ENCODE results near the gene OR2B6. TPM values are rescaled to one million over a fixed set of nuclear protein-coding genes. Genes with fewer than 3 reads are reported as not detected.

OR2B6 gene
- total RNA-seq, 1 donor from 2014 or later, result not detected

DNA sequence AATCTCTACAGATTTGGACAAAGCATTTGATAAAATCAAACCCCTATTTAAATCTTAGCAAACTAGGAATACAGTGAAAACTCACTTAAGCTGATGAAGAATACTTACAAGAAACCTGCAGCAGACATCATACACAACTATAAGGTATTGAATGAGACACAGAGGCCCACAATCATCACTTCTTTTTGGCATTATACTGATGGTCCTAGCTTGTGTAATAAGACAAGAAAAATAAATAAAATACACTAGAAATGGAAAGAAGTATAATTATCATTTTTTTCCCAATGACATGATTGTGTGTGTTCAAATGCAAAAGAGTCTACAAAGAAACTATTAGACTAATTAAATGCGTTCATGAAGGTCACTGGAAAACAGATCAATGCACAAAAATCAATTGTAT lies 8.8 kb upstream of the OR2B6 start:
- H3K36me3 ChIP-seq (ENCODE audit: control insufficient read depth in 3 of 3, insufficient read depth in 3 of 3, low read length in 3 of 3), result no peaks in the 10 kb centered on the region
- H3K4me3 ChIP-seq (ENCODE audit: low read length in 3 of 3), result no peak overlapping the region
- H3K4me1 ChIP-seq (ENCODE audit: control insufficient read depth in 3 of 3, insufficient read depth in 3 of 3, low read length in 3 of 3), result no peaks in the 10 kb centered on the region
- no peak overlapping the region for H3K9ac ChIP-seq (ENCODE audit: low read depth in 1 of 3, low read length in 3 of 3)
- H3K9me3 ChIP-seq (ENCODE audit: control insufficient read depth in 3 of 3, low read length in 3 of 3), result peaks cover 0 to 2% (median 0%) of the 10 kb centered on the region in 3 donors
- no peaks in the 10 kb centered on the region for H3K27me3 ChIP-seq (ENCODE audit: control insufficient read depth in 3 of 3, insufficient read depth in 3 of 3, low read length in 3 of 3)
- H3K27ac ChIP-seq (ENCODE audit: low read depth, low read length), result no peak overlapping the region

DNA sequence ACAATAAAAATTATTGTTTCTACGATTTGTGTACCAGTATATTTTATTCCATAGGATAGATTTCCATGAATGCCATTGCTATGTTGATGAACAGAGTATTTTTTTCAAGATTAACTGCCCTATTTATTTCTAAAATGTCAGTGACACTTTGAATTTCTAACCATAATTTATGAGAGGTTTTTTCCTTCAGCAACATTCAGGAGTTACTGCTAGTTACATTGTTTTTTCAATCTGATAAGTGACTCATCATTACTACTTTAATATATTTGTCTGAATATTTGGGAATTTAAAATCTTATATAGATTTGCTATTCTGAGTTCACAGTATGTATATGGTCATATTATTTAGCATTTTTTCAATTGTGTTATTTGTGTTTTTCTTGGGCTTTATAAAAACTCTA lies 6.0 kb upstream of the OR2B6 start:
- H3K4me3 ChIP-seq (ENCODE audit: low read length in 3 of 3), result no peak overlapping the region
- H3K9me3 ChIP-seq (ENCODE audit: control insufficient read depth in 3 of 3, low read length in 3 of 3), result no peaks in the 10 kb centered on the region
- H3K36me3 ChIP-seq (ENCODE audit: control insufficient read depth in 3 of 3, insufficient read depth in 3 of 3, low read length in 3 of 3), result no peaks in the 10 kb centered on the region
- no peaks in the 10 kb centered on the region for H3K27me3 ChIP-seq (ENCODE audit: control insufficient read depth in 3 of 3, insufficient read depth in 3 of 3, low read length in 3 of 3)
- H3K9ac ChIP-seq (ENCODE audit: low read depth in 1 of 3, low read length in 3 of 3), result no peak overlapping the region
- no peak overlapping the region for H3K27ac ChIP-seq (ENCODE audit: low read depth, low read length)
- H3K4me1 ChIP-seq (ENCODE audit: control insufficient read depth in 3 of 3, insufficient read depth in 3 of 3, low read length in 3 of 3), result no peaks in the 10 kb centered on the region

DNA sequence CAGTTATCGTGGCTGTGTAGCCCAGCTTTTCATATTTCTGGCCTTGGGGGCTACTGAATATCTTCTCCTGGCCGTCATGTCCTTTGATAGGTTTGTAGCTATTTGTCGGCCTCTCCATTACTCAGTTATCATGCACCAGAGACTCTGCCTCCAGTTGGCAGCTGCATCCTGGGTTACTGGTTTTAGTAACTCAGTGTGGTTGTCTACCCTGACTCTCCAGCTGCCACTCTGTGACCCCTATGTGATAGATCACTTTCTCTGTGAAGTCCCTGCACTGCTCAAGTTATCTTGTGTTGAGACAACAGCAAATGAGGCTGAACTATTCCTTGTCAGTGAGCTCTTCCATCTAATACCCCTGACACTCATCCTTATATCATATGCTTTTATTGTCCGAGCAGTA lies 475 bp downstream of the OR2B6 start:
- no peak overlapping the region for H3K27ac ChIP-seq (ENCODE audit: low read depth, low read length)
- H3K36me3 ChIP-seq (ENCODE audit: control insufficient read depth in 3 of 3, insufficient read depth in 3 of 3, low read length in 3 of 3), result no peaks in the 10 kb centered on the region
- H3K27me3 ChIP-seq (ENCODE audit: control insufficient read depth in 3 of 3, insufficient read depth in 3 of 3, low read length in 3 of 3), result peaks cover 0 to 3% (median 0%) of the 10 kb centered on the region in 3 donors

DNA sequence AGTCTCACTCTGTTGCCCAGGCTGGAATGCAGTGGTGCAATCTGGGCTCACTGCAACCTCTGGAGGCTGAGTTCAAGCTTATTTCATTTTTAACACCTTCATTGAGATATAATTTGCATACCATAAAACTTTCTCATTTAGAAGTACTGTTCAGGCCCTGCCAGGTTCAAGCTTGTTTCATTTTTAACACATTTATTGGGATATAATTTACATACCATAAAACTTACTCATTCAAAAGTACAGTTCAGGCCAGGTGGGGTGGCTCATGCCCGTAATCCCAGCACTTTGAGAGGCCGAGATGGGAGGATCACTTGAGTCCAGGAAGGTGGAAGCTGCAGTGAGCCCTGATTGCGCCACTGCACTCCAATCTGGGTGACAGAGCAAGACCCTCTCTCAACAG lies 5.5 kb downstream of the OR2B6 start:
- no peak overlapping the region for H3K4me3 ChIP-seq (ENCODE audit: low read length in 3 of 3)
- no peaks in the 10 kb centered on the region for H3K36me3 ChIP-seq (ENCODE audit: control insufficient read depth in 3 of 3, insufficient read depth in 3 of 3, low read length in 3 of 3)
- no peak overlapping the region for H3K27ac ChIP-seq (ENCODE audit: low read depth, low read length)
- no peaks in the 10 kb centered on the region for H3K27me3 ChIP-seq (ENCODE audit: control insufficient read depth in 3 of 3, insufficient read depth in 3 of 3, low read length in 3 of 3)
- no peaks in the 10 kb centered on the region for H3K4me1 ChIP-seq (ENCODE audit: control insufficient read depth in 3 of 3, insufficient read depth in 3 of 3, low read length in 3 of 3)
- H3K9ac ChIP-seq (ENCODE audit: low read depth in 1 of 3, low read length in 3 of 3), result no peak overlapping the region
- peaks cover 0 to 4% (median 0%) of the 10 kb centered on the region in 3 donors for H3K9me3 ChIP-seq (ENCODE audit: control insufficient read depth in 3 of 3, low read length in 3 of 3)

More for the DNA sequence above, 475 bp downstream of the OR2B6 start:
- Histone ChIP-seq H3K9me3 (ENCODE audit: control insufficient read depth in 3 of 3, low read length in 3 of 3) (no peaks in the 10 kb centered on the region), H3K4me1 (ENCODE audit: control insufficient read depth in 3 of 3, insufficient read depth in 3 of 3, low read length in 3 of 3) (no peaks in the 10 kb centered on the region), H3K9ac (ENCODE audit: low read depth in 1 of 3, low read length in 3 of 3) (no peak overlapping the region), H3K4me3 (ENCODE audit: low read length in 3 of 3) (no peak overlapping the region)

DNA sequence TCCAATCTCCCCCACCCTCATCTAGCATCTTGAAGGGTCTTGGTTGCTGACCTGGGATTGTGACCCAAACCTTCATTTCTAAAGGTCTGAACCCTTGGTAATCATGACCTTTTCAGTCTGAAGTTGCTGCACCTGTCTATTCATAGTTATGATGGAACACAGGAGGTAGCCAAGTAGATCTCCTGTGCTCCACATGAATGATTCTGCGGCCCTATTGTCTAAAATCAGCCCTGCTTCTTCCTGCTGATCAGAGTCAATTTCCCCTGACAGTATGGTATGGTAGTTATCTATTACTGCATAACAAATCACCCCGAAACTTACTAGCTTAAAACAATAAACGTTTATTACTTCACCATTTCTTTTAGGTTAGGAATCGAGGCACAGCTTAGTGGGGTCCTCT lies 9.0 kb downstream of the OR2B6 start:
- Histone ChIP-seq H3K9me3 (ENCODE audit: control insufficient read depth in 3 of 3, low read length in 3 of 3) (peaks cover 0 to 4% (median 2%) of the 10 kb centered on the region in 3 donors), H3K9ac (ENCODE audit: low read depth in 1 of 3, low read length in 3 of 3) (no peak overlapping the region), H3K27ac (ENCODE audit: low read depth, low read length) (no peak overlapping the region), H3K36me3 (ENCODE audit: control insufficient read depth in 3 of 3, insufficient read depth in 3 of 3, low read length in 3 of 3) (no peaks in the 10 kb centered on the region), H3K4me3 (ENCODE audit: low read length in 3 of 3) (no peak overlapping the region), H3K27me3 (ENCODE audit: control insufficient read depth in 3 of 3, insufficient read depth in 3 of 3, low read length in 3 of 3) (no peaks in the 10 kb centered on the region), H3K4me1 (ENCODE audit: control insufficient read depth in 3 of 3, insufficient read depth in 3 of 3, low read length in 3 of 3) (no peaks in the 10 kb centered on the region)

DNA sequence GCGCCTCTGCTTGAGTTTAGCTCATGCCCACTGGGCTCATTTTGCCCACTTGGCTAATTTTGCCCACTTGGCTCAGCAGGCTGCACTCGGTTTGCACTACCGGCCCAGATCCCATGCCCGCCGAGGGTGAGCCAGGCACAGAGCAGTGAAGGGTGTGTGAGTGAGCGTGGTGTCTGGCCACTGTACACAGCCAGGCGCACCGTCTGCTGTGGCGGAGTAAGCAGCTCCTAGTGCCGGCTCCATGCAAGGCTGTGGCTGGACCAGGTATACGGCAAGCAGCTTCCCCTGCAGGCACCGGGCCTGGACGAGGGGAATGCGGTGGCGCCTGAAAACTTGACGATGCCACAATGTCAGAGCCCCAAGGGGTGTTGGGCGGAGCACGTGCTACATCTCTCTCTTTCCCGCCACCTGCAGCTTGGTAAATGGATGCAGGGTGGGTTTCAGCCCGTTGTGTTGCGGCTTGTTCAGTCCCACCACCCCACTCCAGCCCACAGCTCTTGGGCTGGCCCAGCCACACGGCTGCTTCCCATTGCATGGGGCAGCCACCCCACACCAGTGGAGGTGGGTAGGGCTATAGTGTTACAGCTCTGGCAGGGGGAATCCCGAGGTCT lies 9.9 kb downstream of the OR2B6 start:
- no peaks in the 10 kb centered on the region for H3K36me3 ChIP-seq (ENCODE audit: control insufficient read depth in 3 of 3, insufficient read depth in 3 of 3, low read length in 3 of 3)
- H3K9ac ChIP-seq (ENCODE audit: low read depth in 1 of 3, low read length in 3 of 3), result no peak overlapping the region
- no peak overlapping the region for H3K27ac ChIP-seq (ENCODE audit: low read depth, low read length)
- H3K27me3 ChIP-seq (ENCODE audit: control insufficient read depth in 3 of 3, insufficient read depth in 3 of 3, low read length in 3 of 3), result no peaks in the 10 kb centered on the region
- H3K4me1 ChIP-seq (ENCODE audit: control insufficient read depth in 3 of 3, insufficient read depth in 3 of 3, low read length in 3 of 3), result no peaks in the 10 kb centered on the region
- peaks cover 0 to 4% (median 2%) of the 10 kb centered on the region in 3 donors for H3K9me3 ChIP-seq (ENCODE audit: control insufficient read depth in 3 of 3, low read length in 3 of 3)
- H3K4me3 ChIP-seq (ENCODE audit: low read length in 3 of 3), result no peak overlapping the region

DNA sequence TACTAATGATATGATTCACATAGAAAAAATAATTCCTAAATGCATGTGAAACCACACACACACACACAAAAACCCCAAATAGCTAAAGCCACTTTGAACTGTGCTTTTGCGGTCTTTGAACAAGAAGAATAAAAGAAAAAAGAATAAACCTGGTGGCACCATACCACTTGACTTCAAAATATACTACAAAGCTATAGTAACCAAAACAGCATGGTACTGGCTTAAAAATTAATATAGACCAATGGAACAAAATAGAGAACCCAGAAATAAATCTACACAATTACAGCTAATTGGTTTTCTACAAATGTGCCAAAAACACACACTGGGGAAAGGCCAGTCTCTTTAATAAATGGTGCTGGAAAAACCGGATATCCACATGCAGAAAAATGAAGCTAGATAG lies 13.4 kb downstream of the OR2B6 start:
- Histone ChIP-seq H3K36me3 (ENCODE audit: control insufficient read depth in 3 of 3, insufficient read depth in 3 of 3, low read length in 3 of 3) (no peaks in the 10 kb centered on the region), H3K27me3 (ENCODE audit: control insufficient read depth in 3 of 3, insufficient read depth in 3 of 3, low read length in 3 of 3) (no peaks in the 10 kb centered on the region), H3K4me1 (ENCODE audit: control insufficient read depth in 3 of 3, insufficient read depth in 3 of 3, low read length in 3 of 3) (no peaks in the 10 kb centered on the region), H3K9me3 (ENCODE audit: control insufficient read depth in 3 of 3, low read length in 3 of 3) (peaks cover 0 to 4% (median 2%) of the 10 kb centered on the region in 3 donors), H3K27ac (ENCODE audit: low read depth, low read length) (no peak overlapping the region), H3K9ac (ENCODE audit: low read depth in 1 of 3, low read length in 3 of 3) (no peak overlapping the region), H3K4me3 (ENCODE audit: low read length in 3 of 3) (no peak overlapping the region)

DNA sequence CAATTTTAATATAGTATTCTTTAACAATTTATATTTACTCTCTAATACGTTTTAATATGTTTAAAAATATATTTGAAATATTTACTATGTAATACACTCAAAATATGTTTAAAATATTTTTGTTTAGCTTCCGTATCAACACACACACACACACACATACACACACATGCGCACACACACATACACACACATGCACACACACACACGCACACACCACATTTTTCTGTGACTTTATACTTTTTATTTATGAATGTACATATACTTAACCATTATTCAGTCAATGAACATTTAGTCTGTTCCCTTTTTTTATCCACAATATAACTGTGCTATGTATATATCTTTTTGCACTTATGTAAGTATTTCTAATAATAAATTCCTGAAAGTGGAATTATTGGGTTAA lies 15.7 kb downstream of the OR2B6 start:
- Histone ChIP-seq H3K27ac (ENCODE audit: low read depth, low read length) (no peak overlapping the region), H3K9ac (ENCODE audit: low read depth in 1 of 3, low read length in 3 of 3) (no peak overlapping the region), H3K27me3 (ENCODE audit: control insufficient read depth in 3 of 3, insufficient read depth in 3 of 3, low read length in 3 of 3) (no peaks in the 10 kb centered on the region), H3K9me3 (ENCODE audit: control insufficient read depth in 3 of 3, low read length in 3 of 3) (peaks cover 0 to 2% (median 0%) of the 10 kb centered on the region in 3 donors), H3K4me1 (ENCODE audit: control insufficient read depth in 3 of 3, insufficient read depth in 3 of 3, low read length in 3 of 3) (no peaks in the 10 kb centered on the region), H3K4me3 (ENCODE audit: low read length in 3 of 3) (no peak overlapping the region), H3K36me3 (ENCODE audit: control insufficient read depth in 3 of 3, insufficient read depth in 3 of 3, low read length in 3 of 3) (no peaks in the 10 kb centered on the region)

DNA sequence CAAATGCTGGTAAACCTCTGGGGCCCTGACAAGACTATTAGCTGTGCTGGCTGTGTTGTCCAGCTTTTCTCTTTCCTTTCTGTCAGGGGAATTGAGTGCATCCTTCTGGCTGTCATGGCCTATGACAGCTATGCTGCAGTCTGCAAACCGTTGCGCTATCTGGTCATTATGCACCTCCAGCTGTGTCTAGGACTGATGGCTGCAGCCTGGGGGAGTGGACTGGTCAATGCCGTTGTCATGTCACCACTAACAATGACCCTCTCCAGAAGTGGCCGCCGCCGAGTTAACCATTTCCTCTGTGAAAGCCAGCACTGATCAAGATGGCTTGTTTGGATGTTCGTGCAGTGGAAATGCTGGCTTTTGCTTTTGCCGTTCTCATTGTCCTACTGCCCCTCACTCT lies 20.3 kb downstream of the OR2B6 start:
- Histone ChIP-seq H3K9me3 (ENCODE audit: control insufficient read depth in 3 of 3, low read length in 3 of 3) (no peaks in the 10 kb centered on the region), H3K4me1 (ENCODE audit: control insufficient read depth in 3 of 3, insufficient read depth in 3 of 3, low read length in 3 of 3) (no peaks in the 10 kb centered on the region), H3K9ac (ENCODE audit: low read depth in 1 of 3, low read length in 3 of 3) (no peak overlapping the region), H3K27me3 (ENCODE audit: control insufficient read depth in 3 of 3, insufficient read depth in 3 of 3, low read length in 3 of 3) (no peaks in the 10 kb centered on the region), H3K4me3 (ENCODE audit: low read length in 3 of 3) (no peak overlapping the region), H3K27ac (ENCODE audit: low read depth, low read length) (no peak overlapping the region), H3K36me3 (ENCODE audit: control insufficient read depth in 3 of 3, insufficient read depth in 3 of 3, low read length in 3 of 3) (no peaks in the 10 kb centered on the region)

DNA sequence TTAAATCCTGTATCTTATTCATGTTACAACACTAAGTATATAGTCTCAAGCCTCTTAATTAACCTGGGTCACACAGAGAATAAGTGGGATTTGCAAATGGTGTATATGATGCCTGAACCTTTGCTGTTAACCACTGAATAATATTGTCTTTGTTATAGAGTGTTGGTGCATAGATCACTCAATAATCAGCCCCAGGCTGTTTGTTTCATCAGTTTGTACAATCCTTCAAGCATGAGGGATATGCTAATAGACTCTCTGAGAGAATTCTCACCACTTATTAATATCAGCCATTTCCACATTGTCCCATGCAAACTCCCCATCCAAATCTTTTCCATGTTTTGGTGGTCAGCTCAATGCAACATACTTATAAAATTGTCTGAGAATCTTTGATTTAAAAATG lies 21.7 kb downstream of the OR2B6 start:
- H3K4me3 ChIP-seq (ENCODE audit: low read length in 3 of 3), result no peak overlapping the region
- H3K27ac ChIP-seq (ENCODE audit: low read depth, low read length), result no peak overlapping the region
- no peaks in the 10 kb centered on the region for H3K4me1 ChIP-seq (ENCODE audit: control insufficient read depth in 3 of 3, insufficient read depth in 3 of 3, low read length in 3 of 3)
- no peak overlapping the region for H3K9ac ChIP-seq (ENCODE audit: low read depth in 1 of 3, low read length in 3 of 3)
- H3K27me3 ChIP-seq (ENCODE audit: control insufficient read depth in 3 of 3, insufficient read depth in 3 of 3, low read length in 3 of 3), result no peaks in the 10 kb centered on the region
- H3K36me3 ChIP-seq (ENCODE audit: control insufficient read depth in 3 of 3, insufficient read depth in 3 of 3, low read length in 3 of 3), result no peaks in the 10 kb centered on the region
- no peaks in the 10 kb centered on the region for H3K9me3 ChIP-seq (ENCODE audit: control insufficient read depth in 3 of 3, low read length in 3 of 3)
